RWPE1 (cell line): ENCODE data around the gene BRCA1.
"Not testable (repeated sequence)": the region's sequence is repeated elsewhere in the genome, so short reads cannot be mapped to it uniquely, and the experiment has no call there.

Experiments
- CTCF ChIA-PET: fragments of 350-600 bp; sonication (Branson Sonifier 250); formaldehyde crosslinking; extraction: SDS; loops from one replicate; lab custom pipeline; 2021; lab: Yijun Ruan, JAX
- POLR2A ChIA-PET: fragments of 400-600 bp; formaldehyde crosslinking; extraction: SDS; loops from one replicate; lab custom pipeline; 2020; ENCODE audit warnings: antibody characterized with exemption; ENCODE audit not compliant: low non-redundant PET; lab: Yijun Ruan, JAX
- DNase-seq: peaks from one replicate; pipeline ENCODE4 v3.0.0; 2012; ENCODE audit warnings: low spot score
- H3K27ac ChIP-seq: fragments of 450-650 bp; 2 replicates; pipeline ENCODE4 v1.5.1; 2017
- CTCF ChIP-seq: fragments of 450-650 bp; conservative IDR thresholded peaks from 2 replicates; pipeline ENCODE4 v1.5.1; 2017; ENCODE audit warnings: low read depth, mild to moderate bottlenecking

The BRCA1 gene

GRCh38 chr17:43003542-43004172 lies 121.5 kb downstream of the BRCA1 start:
- DNase-seq: no peak
- H3K27ac ChIP-seq: peak overlapping the region; percentile 90
- POLR2A ChIA-PET: interaction anchor here (0.7 kb wide), 1 partner anchor 40 kb away, joined by 3 read pairs; no protein-coding TSS in a partner anchor
- CTCF ChIA-PET: interaction anchor here (0.6 kb wide), 1 partner anchor 558 kb away, joined by 5 read pairs; no protein-coding TSS in a partner anchor
- no peak; the same call in 1 of the 2 replicates for TF ChIP-seq CTCF

GRCh38 chr17:43000894-43001293 lies 124.3 kb downstream of the BRCA1 start:
- POLR2A ChIA-PET, DNase-seq, CTCF ChIA-PET: not testable (repeated sequence)
- peak overlapping the region; percentile 90 for H3K27ac ChIP-seq

GRCh38 chr17:42999003-42999525 lies 126.1 kb downstream of the BRCA1 start:
- H3K27ac ChIP-seq: peak overlapping the region; percentile 89
- CTCF ChIA-PET: no interaction called here
- POLR2A ChIA-PET: interaction anchor here (0.5 to 1.5 kb wide), 3 partner anchors 130 to 458 kb away, joined by 4 to 5 read pairs (median 4); partner anchors contain the start of gene PSME3
- no peak for TF ChIP-seq CTCF
- no peak for DNase-seq

GRCh38 chr17:42997984-42998938 lies 126.9 kb downstream of the BRCA1 start, which contains the start of gene RPL27:
Gene RPL27, plus strand, starts transcription at chr17:42998419. Its CDS starts 332 bp downstream, at chr17:42998751.
- peak; percentile 84 for TF ChIP-seq CTCF
- POLR2A ChIA-PET: interaction anchor here (0.5 to 1.5 kb wide), 6 partner anchors 11 to 457 kb away, joined by 3 to 5 read pairs (median 4); partner anchors contain the start of gene PSME3
- peak; percentile 94 for DNase-seq
- CTCF ChIA-PET: interaction anchor here (0.6 to 1.2 kb wide), 6 partner anchors 11 to 173 kb away, joined by 3 to 5 read pairs (median 3); partner anchors contain the start of genes PTGES3L and RUNDC1
- peak within 1 kb of the TSS; percentile 89 for H3K27ac ChIP-seq

GRCh38 chr17:42997390-42997983 lies 127.7 kb downstream of the BRCA1 start:
- ChIA-PET CTCF (interaction anchor here (0.6 to 1.2 kb wide), 6 partner anchors 10 to 172 kb away, joined by 3 to 5 read pairs (median 3); partner anchors contain the start of genes PTGES3L and RUNDC1), POLR2A (interaction anchor here (0.8 to 1.5 kb wide), 4 partner anchors 10 to 419 kb away, joined by 3 to 5 read pairs (median 4); partner anchors contain the start of gene PSME3)
- no peak for DNase-seq
- no peak for TF ChIP-seq CTCF
- H3K27ac ChIP-seq: peak overlapping the region; percentile 89
